IMR-90 (cell line): ENCODE results near the gene ATG101. TPM values are rescaled to one million over a fixed set of nuclear protein-coding genes. Genes with fewer than 3 reads are reported as not detected.
A peak's percentile ranks its signal among the peaks of the same experiment; 100 is the strongest.

ENCODE experiments used
- ATAC-seq: fragments of 200-7000 bp; cut with Tn5 transposase; 2 replicates; pipeline ENCODE4 v1.9.1; 2020; ENCODE audit warnings: low read depth, mild to moderate bottlenecking, moderate library complexity
- BruUV-seq: library from RNA; stranded (reverse); fragments of 400-500 nt; replicated peaks from 2 replicates; lab custom pipeline; 2021; lab: Mats Ljungman, UMichigan
- CTCF ChIA-PET: fragments of 300-600 bp; formaldehyde crosslinking; extraction: SDS; loops from one replicate; lab custom pipeline; 2021; ENCODE audit warnings: antibody characterized with exemption; lab: Yijun Ruan, JAX
- POLR2A ChIA-PET: fragments of 300-600 bp; sonication (Branson Sonifier 250); formaldehyde crosslinking; loops from one replicate; lab custom pipeline; 2022; ENCODE audit warnings: antibody characterized with exemption; ENCODE audit not compliant: unreplicated experiment; lab: Charles Lee
- DNase-seq: peaks from one replicate; pipeline ENCODE4 v3.0.0; 2013
- H2AFZ ChIP-seq: replicated peaks from 2 replicates; pipeline ENCODE3; 2013; ENCODE audit warnings: low read length, mild to moderate bottlenecking; ENCODE audit not compliant: poor library complexity
- H2AK5ac ChIP-seq: 2 replicates; pipeline ENCODE4 v1.6.1; 2013; ENCODE audit warnings: low read depth, low read length, inconsistent platforms
- H2AK9ac ChIP-seq: replicated peaks from 2 replicates; pipeline ENCODE3; 2013; ENCODE audit warnings: mild to moderate bottlenecking, low read depth, low read length, moderate library complexity; ENCODE audit not compliant: poor library complexity
- H2BK120ac ChIP-seq: 2 replicates; pipeline ENCODE4 v1.6.1; 2013; ENCODE audit warnings: low read depth, low read length, inconsistent platforms
- H2BK15ac ChIP-seq: 3 replicates; pipeline ENCODE4 v1.6.1; 2013; ENCODE audit warnings: low read depth, low read length, inconsistent platforms
- H2BK20ac ChIP-seq: 2 replicates; pipeline ENCODE4 v1.6.1; 2013; ENCODE audit warnings: low read depth, mild to moderate bottlenecking, inconsistent platforms, low read length, moderate library complexity
- H2BK5ac ChIP-seq: 2 replicates; pipeline ENCODE4 v1.6.1; 2013; ENCODE audit warnings: mild to moderate bottlenecking, low read depth, low read length, inconsistent platforms; ENCODE audit not compliant: poor library complexity, severe bottlenecking
- H3K14ac ChIP-seq: replicated peaks from 2 replicates; pipeline ENCODE4 v1.6.1; 2013; ENCODE audit warnings: low read depth, low read length, inconsistent platforms
- H3K18ac ChIP-seq: 2 replicates; pipeline ENCODE4 v1.6.1; 2013; ENCODE audit warnings: low read depth, low read length, control low read depth
- H3K23ac ChIP-seq: 2 replicates; pipeline ENCODE4 v1.6.1; 2013; ENCODE audit warnings: low read depth, low read length, inconsistent platforms
- H3K27ac ChIP-seq: 2 replicates; pipeline ENCODE4 v1.5.1; 2013; ENCODE audit warnings: mild to moderate bottlenecking, control low read depth, low read length; ENCODE audit not compliant: insufficient read depth
- H3K27me3 ChIP-seq: 2 replicates; pipeline ENCODE4 v1.6.1; 2013; ENCODE audit warnings: low read length; ENCODE audit not compliant: control insufficient read depth, insufficient read depth
- H3K36me3 ChIP-seq: 2 replicates; pipeline ENCODE4 v1.6.1; 2013; ENCODE audit warnings: low read length, mixed read lengths; ENCODE audit not compliant: control insufficient read depth, insufficient read depth
- H3K4ac ChIP-seq: 2 replicates; pipeline ENCODE4 v1.6.1; 2013; ENCODE audit warnings: low read depth, low read length, inconsistent platforms
- H3K4me1 ChIP-seq: 2 replicates; pipeline ENCODE4 v1.6.1; 2013; ENCODE audit warnings: low read length, mixed read lengths; ENCODE audit not compliant: control insufficient read depth, insufficient read depth
- H3K4me2 ChIP-seq: 2 replicates; pipeline ENCODE4 v1.6.1; 2013; ENCODE audit warnings: low read depth, mild to moderate bottlenecking, control low read depth, low read length, moderate library complexity
- H3K4me3 ChIP-seq: 2 replicates; pipeline ENCODE4 v1.5.1; 2013; ENCODE audit warnings: low read depth, mild to moderate bottlenecking, control low read depth, low read length, moderate library complexity; ENCODE audit not compliant: insufficient read depth
- H3K56ac ChIP-seq: 2 replicates; pipeline ENCODE4 v1.6.1; 2013; ENCODE audit warnings: low read length, inconsistent platforms; ENCODE audit not compliant: insufficient read depth; ENCODE audit errors: extremely low read depth
- H3K79me1 ChIP-seq, 2 experiments: 2 replicates each; pipeline ENCODE4 v1.6.1; 2013; ENCODE audit warnings: low read length in 2 of 2, inconsistent platforms in 1 of 2, low read depth in 1 of 2
- H3K9ac ChIP-seq: 2 replicates; pipeline ENCODE4 v1.6.1; 2013; ENCODE audit warnings: low read depth, low read length, control low read depth
- H3K9me1 ChIP-seq: 2 replicates; pipeline ENCODE4 v1.6.1; 2013; ENCODE audit warnings: low read length, inconsistent platforms; ENCODE audit not compliant: insufficient read depth
- H3K9me3 ChIP-seq: 2 replicates; pipeline ENCODE4 v1.6.1; 2013; ENCODE audit warnings: low read length; ENCODE audit not compliant: control insufficient read depth, insufficient read depth
- H4K20me1 ChIP-seq: 2 replicates; pipeline ENCODE4 v1.6.1; 2013; ENCODE audit warnings: low read length, inconsistent platforms; ENCODE audit not compliant: insufficient read depth
- H4K5ac ChIP-seq: 2 replicates; pipeline ENCODE4 v1.6.1; 2013; ENCODE audit warnings: mild to moderate bottlenecking, low read depth, low read length, control low read depth
- H4K8ac ChIP-seq, 2 experiments: 2 replicates each; pipeline ENCODE4 v1.6.1; 2013; ENCODE audit warnings: low read depth in 2 of 2, low read length in 2 of 2, control low read depth in 1 of 2, inconsistent platforms in 1 of 2
- H4K91ac ChIP-seq: 2 replicates; pipeline ENCODE4 v1.6.1; 2013; ENCODE audit warnings: low read depth, low read length, inconsistent platforms; ENCODE audit not compliant: insufficient read depth
- BHLHE40 ChIP-seq: fragments of 150-350 bp; IDR thresholded peaks from 2 replicates; pipeline ENCODE4 v1.6.1; 2016; ENCODE audit warnings: mild to moderate bottlenecking, low read depth, low read length
- CEBPB ChIP-seq: IDR thresholded peaks from 2 replicates; pipeline ENCODE4 v1.6.1; 2012; ENCODE audit warnings: low read depth, low read length, improper control_type of control experiment
- CHD1 ChIP-seq: IDR thresholded peaks from 2 replicates; pipeline ENCODE4 v1.6.1; 2012; ENCODE audit warnings: low read depth, low read length, improper control_type of control experiment
- FOS ChIP-seq: fragments of 150-350 bp; IDR thresholded peaks from 2 replicates; pipeline ENCODE4 v1.6.1; 2016; ENCODE audit warnings: low read depth, low read length
- MAFK ChIP-seq: IDR thresholded peaks from 2 replicates; pipeline ENCODE4 v1.6.1; 2012; ENCODE audit warnings: low read depth, low read length, improper control_type of control experiment
- MXI1 ChIP-seq: IDR thresholded peaks from 2 replicates; pipeline ENCODE4 v1.6.1; 2012; ENCODE audit warnings: low read depth, mild to moderate bottlenecking, low read length, moderate library complexity, borderline replicate concordance
- NFE2L2 ChIP-seq: fragments of 150-350 bp; IDR thresholded peaks from 2 replicates; pipeline ENCODE4 v1.6.1; 2016; ENCODE audit warnings: low read depth, mild to moderate bottlenecking, low read length
- POLR2A ChIP-seq: IDR thresholded peaks from 2 replicates; pipeline ENCODE4 v1.6.1; 2012; ENCODE audit warnings: mild to moderate bottlenecking, low read depth, low read length
- RCOR1 ChIP-seq: IDR thresholded peaks from 2 replicates; pipeline ENCODE4 v1.6.1; 2012; ENCODE audit warnings: mild to moderate bottlenecking, low read length, improper control_type of control experiment; ENCODE audit not compliant: insufficient replicate concordance
- RFX5 ChIP-seq: IDR thresholded peaks from 2 replicates; pipeline ENCODE4 v1.8.0; 2012; ENCODE audit warnings: low read depth, mild to moderate bottlenecking, low read length, moderate library complexity
- SMC3 ChIP-seq: fragments of 150-350 bp; IDR thresholded peaks from 2 replicates; pipeline ENCODE4 v1.6.1; 2016; ENCODE audit warnings: low read depth, mild to moderate bottlenecking, antibody characterized with exemption, low read length, moderate library complexity
- WGBS, 2 experiments: methylation state at CpG; one replicate each; pipeline versions ENCODE4 v1.1.5 to v1.1.7; 2013; ENCODE audit warnings: missing lambda C conversion rate in 2 of 2; ENCODE audit not compliant: insufficient read length in 1 of 2; ENCODE audit errors: extremely low coverage in 2 of 2; 5-methylcytosine and 5-hydroxymethylcytosine counted together
- dilution Hi-C: fragments of 300-500 bp; cut with HindIII; formaldehyde crosslinking; loops from one replicate; pipeline ENCODE4 v1.14.3; 2018; ENCODE audit warnings: low sequenced_read_pairs; ENCODE audit not compliant: unreplicated experiment
- in situ Hi-C: fragments of 300-500 bp; cut with MboI; formaldehyde crosslinking; loops from 3 replicates; pipeline ENCODE4 v1.14.3; 2019; ENCODE audit warnings: low sequenced_read_pairs, inconsistent platforms, mixed read lengths
- intact Hi-C: fragments of 100-400 bp; cut with micrococcal nuclease; formaldehyde crosslinking; loops from 2 replicates; pipeline ENCODE4 v1.10.0; 2022
- polyA plus RNA-seq, 3 experiments: library from polyadenylated mRNA; depleted of rRNA; stranded (reverse); fragments of >200 nt; gene quantifications; 2 replicates each; pipeline ENCODE4 v1.2.3, GENCODE V29; 2012; ENCODE audit warnings: low replicate concordance in 1 of 3
- total RNA-seq: library from RNA; depleted of rRNA; stranded (reverse); fragments of >200 nt; gene quantifications from 2 replicates; pipeline ENCODE4 v1.2.3, GENCODE V29; 2012
- TF ChIP-seq, protein P1 (sequence below): fragments of 150-350 bp; IDR thresholded peaks from 2 replicates; pipeline ENCODE4 v1.6.1; 2017; ENCODE audit warnings: mild to moderate bottlenecking, antibody characterized with exemption, low read length, low read depth
- TF ChIP-seq, protein P2 (sequence below): conservative IDR thresholded peaks from 2 replicates; pipeline ENCODE4 v1.5.1; 2012; ENCODE audit warnings: mild to moderate bottlenecking, low read depth, low read length, improper control_type of control experiment
- TF ChIP-seq, protein P3 (sequence below): fragments of 150-350 bp; IDR thresholded peaks from 2 replicates; pipeline ENCODE4 v1.6.1; 2016; ENCODE audit warnings: low read depth, mild to moderate bottlenecking, low read length, moderate library complexity, borderline replicate concordance

ATG101 gene
- total and polyA plus RNA-seq, 2 of the 4 experiments (the other 2 are of a cell fraction) = 93.9 to 167 TPM

DNA sequence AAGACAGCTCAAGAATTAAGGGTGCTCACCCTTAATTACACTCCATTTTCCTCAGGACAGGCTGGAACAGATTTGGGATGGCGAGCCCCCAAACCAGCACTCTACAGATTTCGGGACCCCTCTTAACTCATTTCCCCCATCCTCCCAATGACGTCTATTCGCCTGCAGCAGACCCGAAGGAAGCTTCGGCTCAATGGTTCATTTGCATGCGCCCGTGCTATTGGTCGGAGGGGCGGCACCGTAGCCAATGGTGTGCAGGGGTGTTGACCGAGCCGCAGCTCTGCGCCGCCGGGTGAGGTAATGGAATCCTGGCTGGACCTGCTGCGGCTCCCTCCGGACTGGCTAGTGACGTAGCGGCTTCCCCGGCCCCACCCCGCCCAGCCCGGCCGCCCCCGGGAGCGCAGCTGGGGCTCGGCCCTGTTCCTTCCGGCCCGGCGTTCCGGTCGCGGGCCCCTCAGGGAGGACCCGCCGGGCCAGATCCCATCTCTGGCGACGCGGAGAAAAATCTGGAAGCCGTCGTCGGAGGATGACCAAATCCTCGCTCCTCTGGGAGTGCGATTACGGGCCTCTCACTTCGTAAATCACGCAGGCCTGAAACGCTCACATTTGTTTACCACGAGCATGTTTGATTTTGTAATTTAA, 36.9 kb upstream of the ATG101 start:
- Histone ChIP-seq H2AFZ (peak overlapping the region; percentile 93), H3K27ac (peak overlapping the region; percentile 77), H2AK9ac (peak overlapping the region; percentile 77), H2BK120ac (peak overlapping the region; percentile 64; the same call in 1 of the 2 replicates), H3K27me3 (no peaks in the 10 kb centered on the region), H3K4me2 (peak overlapping the region; percentile 80), H2AK5ac (no peak overlapping the region; the same call in 1 of the 2 replicates), H2BK20ac (0 out of 2 replicates have a peak overlapping the region, but pooled peaks have one; percentile 12), H3K4me3 (peak overlapping the region; percentile 51), H3K9me1 (peaks cover 2% of the 10 kb centered on the region), H4K5ac (peak overlapping the region; percentile 72), H3K79me1 (peaks cover 0 to 15% of the 10 kb centered on the region in 2 experiments; a peak in 2 of 4 replicates), H3K56ac (peak overlapping the region; percentile 53), H3K36me3 (no peaks in the 10 kb centered on the region), H3K18ac (peak overlapping the region; percentile 70), H3K9ac (peak overlapping the region; percentile 65), H3K14ac (peak overlapping the region; percentile 39), H3K4ac (peak overlapping the region; percentile 84), H3K23ac (peak overlapping the region; percentile 8), H4K20me1 (no peaks in the 10 kb centered on the region), H3K9me3 (no peaks in the 10 kb centered on the region), H3K4me1 (peaks cover 8% of the 10 kb centered on the region), H4K91ac (peak overlapping the region; percentile 67), H2BK15ac (0 out of 3 replicates have a peak overlapping the region, but pooled peaks have one; percentile 41), H4K8ac (peak overlapping the region; percentile 70 to 87), H2BK5ac (peak overlapping the region; percentile 65)
- DNase-seq (peak; percentile 98), ATAC-seq (peak; percentile 97)
- 1% methylated on average over 30 of the region's 48 CpGs; no CpG with 5 or more reads in 1 of the 2 experiments for WGBS, 2 experiments
- POLR2A ChIA-PET = interaction anchor here (0.6 to 1.2 kb wide), 5 partner anchors 15 to 974 kb away, joined by 3 to 12 read pairs (median 3); partner anchors contain the start of gene NR4A1
- no TSS peak for BruUV-seq
- in situ Hi-C loops = no loop called here
- intact Hi-C loops = loop anchor here (2.0 kb wide), 2 partner anchors 38 to 50 kb away; no protein-coding TSS in a partner anchor
- dilution Hi-C loops = no loop called here
- CTCF ChIA-PET = interaction anchor here (0.6 to 1.6 kb wide), 6 partner anchors 9 to 50 kb away, joined by 3 to 9 read pairs (median 4); partner anchors contain the start of gene NR4A1
- TF ChIP-seq, protein P1, sequence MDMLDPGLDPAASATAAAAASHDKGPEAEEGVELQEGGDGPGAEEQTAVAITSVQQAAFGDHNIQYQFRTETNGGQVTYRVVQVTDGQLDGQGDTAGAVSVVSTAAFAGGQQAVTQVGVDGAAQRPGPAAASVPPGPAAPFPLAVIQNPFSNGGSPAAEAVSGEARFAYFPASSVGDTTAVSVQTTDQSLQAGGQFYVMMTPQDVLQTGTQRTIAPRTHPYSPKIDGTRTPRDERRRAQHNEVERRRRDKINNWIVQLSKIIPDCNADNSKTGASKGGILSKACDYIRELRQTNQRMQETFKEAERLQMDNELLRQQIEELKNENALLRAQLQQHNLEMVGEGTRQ = 0 out of 2 replicates have a peak, but pooled peaks have one; percentile 7
- TF ChIP-seq RFX5 (no peak), POLR2A (peak; percentile 86), FOS (no peak), RCOR1 (no peak), BHLHE40 (0 out of 2 replicates have a peak, but pooled peaks have one; percentile 2), CHD1 (no peak), NFE2L2 (no peak), SMC3 (no peak), MAFK (no peak), MXI1 (no peak), CEBPB (0 out of 2 replicates have a peak, but pooled peaks have one; percentile 4)
- TF ChIP-seq, protein P2, sequence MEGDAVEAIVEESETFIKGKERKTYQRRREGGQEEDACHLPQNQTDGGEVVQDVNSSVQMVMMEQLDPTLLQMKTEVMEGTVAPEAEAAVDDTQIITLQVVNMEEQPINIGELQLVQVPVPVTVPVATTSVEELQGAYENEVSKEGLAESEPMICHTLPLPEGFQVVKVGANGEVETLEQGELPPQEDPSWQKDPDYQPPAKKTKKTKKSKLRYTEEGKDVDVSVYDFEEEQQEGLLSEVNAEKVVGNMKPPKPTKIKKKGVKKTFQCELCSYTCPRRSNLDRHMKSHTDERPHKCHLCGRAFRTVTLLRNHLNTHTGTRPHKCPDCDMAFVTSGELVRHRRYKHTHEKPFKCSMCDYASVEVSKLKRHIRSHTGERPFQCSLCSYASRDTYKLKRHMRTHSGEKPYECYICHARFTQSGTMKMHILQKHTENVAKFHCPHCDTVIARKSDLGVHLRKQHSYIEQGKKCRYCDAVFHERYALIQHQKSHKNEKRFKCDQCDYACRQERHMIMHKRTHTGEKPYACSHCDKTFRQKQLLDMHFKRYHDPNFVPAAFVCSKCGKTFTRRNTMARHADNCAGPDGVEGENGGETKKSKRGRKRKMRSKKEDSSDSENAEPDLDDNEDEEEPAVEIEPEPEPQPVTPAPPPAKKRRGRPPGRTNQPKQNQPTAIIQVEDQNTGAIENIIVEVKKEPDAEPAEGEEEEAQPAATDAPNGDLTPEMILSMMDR = no peak
- TF ChIP-seq, protein P3, sequence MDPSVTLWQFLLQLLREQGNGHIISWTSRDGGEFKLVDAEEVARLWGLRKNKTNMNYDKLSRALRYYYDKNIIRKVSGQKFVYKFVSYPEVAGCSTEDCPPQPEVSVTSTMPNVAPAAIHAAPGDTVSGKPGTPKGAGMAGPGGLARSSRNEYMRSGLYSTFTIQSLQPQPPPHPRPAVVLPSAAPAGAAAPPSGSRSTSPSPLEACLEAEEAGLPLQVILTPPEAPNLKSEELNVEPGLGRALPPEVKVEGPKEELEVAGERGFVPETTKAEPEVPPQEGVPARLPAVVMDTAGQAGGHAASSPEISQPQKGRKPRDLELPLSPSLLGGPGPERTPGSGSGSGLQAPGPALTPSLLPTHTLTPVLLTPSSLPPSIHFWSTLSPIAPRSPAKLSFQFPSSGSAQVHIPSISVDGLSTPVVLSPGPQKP = no peak
